GM21367 (cell line): Measurements from ENCODE around the gene CNPPD1.
"Not testable (repeated sequence)": the region's sequence is repeated elsewhere in the genome, so short reads cannot be mapped to it uniquely, and the experiment has no call there.

Source experiments
- ATAC-seq: cut with Tn5 transposase; IDR thresholded peaks from one replicate; pipeline ENCODE4 v1.9.1; 2021; ENCODE audit not compliant: unreplicated experiment

CNPPD1 gene

GRCh38 chr2:219209236-219210195 is 32.8 kb upstream of the CNPPD1 start:
- no peak for ATAC-seq

GRCh38 chr2:219207884-219208740 is 31.4 kb upstream of the CNPPD1 start:
- ATAC-seq = no peak

GRCh38 chr2:219207134-219207883 is 30.6 kb upstream of the CNPPD1 start:
- no peak for ATAC-seq

- peak; percentile 94 for ATAC-seq
Observed at GRCh38 chr2:219206328-219207133, 29.8 kb upstream of the CNPPD1 start, which contains the start of gene ZFAND2B. Gene ZFAND2B, plus strand, starts transcription at chr2:219206782. Its CDS starts 206 bp downstream, at chr2:219206988.

GRCh38 chr2:219205981-219206327 is 29.2 kb upstream of the CNPPD1 start:
- ATAC-seq = no peak

GRCh38 chr2:219205165-219205538 is 28.4 kb upstream of the CNPPD1 start:
- no peak for ATAC-seq

GRCh38 chr2:219204425-219205164 is 27.9 kb upstream of the CNPPD1 start:
- ATAC-seq = no peak

- ATAC-seq = not testable (repeated sequence)
Observed at GRCh38 chr2:219201331-219201730, 24.6 kb upstream of the CNPPD1 start.

GRCh38 chr2:219200502-219201326 is 24.0 kb upstream of the CNPPD1 start:
- not testable (repeated sequence) for ATAC-seq

GRCh38 chr2:219199470-219200211 is 22.9 kb upstream of the CNPPD1 start:
- ATAC-seq = no peak

- no peak for ATAC-seq
Observed at GRCh38 chr2:219198974-219199373, 22.2 kb upstream of the CNPPD1 start.

- ATAC-seq = no peak
Observed at GRCh38 chr2:219197388-219197787, 20.7 kb upstream of the CNPPD1 start.

GRCh38 chr2:219186754-219187456 is 10.2 kb upstream of the CNPPD1 start:
- no peak for ATAC-seq

- no peak for ATAC-seq
Observed at GRCh38 chr2:219184121-219184520, 7.4 kb upstream of the CNPPD1 start.

- no peak for ATAC-seq
Observed at GRCh38 chr2:219183151-219183772, 6.5 kb upstream of the CNPPD1 start.

- no peak for ATAC-seq
Observed at GRCh38 chr2:219182331-219183150, 5.8 kb upstream of the CNPPD1 start.
